KMS-11 (cell line): Measurements from ENCODE around the gene NOX5.
"Not testable (repeated sequence)": the region's sequence is repeated elsewhere in the genome, so short reads cannot be mapped to it uniquely, and the experiment has no call there.

ENCODE experiments used
- H2AFZ ChIP-seq: fragments of 200-600 bp; sonication (generic); 2 replicates; pipeline ENCODE4 v1.6.1; 2016; ENCODE audit warnings: antibody characterized with exemption, mixed run types, low read depth
- H3K27ac ChIP-seq: fragments of 200-600 bp; sonication (generic); 2 replicates; pipeline ENCODE4 v1.6.1; 2016; ENCODE audit warnings: mild to moderate bottlenecking, mixed run types
- H3K27me3 ChIP-seq: fragments of 200-600 bp; sonication (generic); 2 replicates; pipeline ENCODE4 v1.6.1; 2017; ENCODE audit warnings: mild to moderate bottlenecking, low read depth, mixed run types, moderate library complexity; ENCODE audit not compliant: insufficient read depth
- H3K36me3 ChIP-seq: fragments of 200-600 bp; sonication (generic); 2 replicates; pipeline ENCODE4 v1.6.1; 2017; ENCODE audit warnings: mild to moderate bottlenecking, mixed run types; ENCODE audit not compliant: insufficient read depth
- H3K4me1 ChIP-seq: fragments of 200-600 bp; sonication (generic); 2 replicates; pipeline ENCODE4 v1.6.1; 2016; ENCODE audit warnings: mild to moderate bottlenecking, low read depth, mixed run types; ENCODE audit not compliant: poor library complexity, severe bottlenecking
- H3K4me2 ChIP-seq: fragments of 200-600 bp; sonication (generic); 2 replicates; pipeline ENCODE4 v1.7.0; 2016; ENCODE audit warnings: mild to moderate bottlenecking, mixed run types
- H3K4me3 ChIP-seq: fragments of 200-600 bp; sonication (generic); IDR thresholded peaks from 2 replicates; pipeline ENCODE4 v1.6.1; 2017; ENCODE audit warnings: low read depth, low read length, mixed read lengths; ENCODE audit not compliant: insufficient read depth
- H3K79me2 ChIP-seq: fragments of 200-600 bp; sonication (generic); 2 replicates; pipeline ENCODE4 v1.6.1; 2016; ENCODE audit warnings: low read depth, mixed run types; ENCODE audit not compliant: insufficient read depth
- H3K9ac ChIP-seq: fragments of 200-600 bp; sonication (generic); 2 replicates; pipeline ENCODE4 v1.6.1; 2016; ENCODE audit warnings: mild to moderate bottlenecking, mixed run types
- H4K20me1 ChIP-seq: fragments of 200-600 bp; sonication (generic); 2 replicates; pipeline ENCODE4 v1.6.1; 2016; ENCODE audit warnings: mild to moderate bottlenecking, mixed run types; ENCODE audit not compliant: insufficient read depth
- TF ChIP-seq, protein P1 (sequence below): fragments of 200-600 bp; sonication (generic); conservative IDR thresholded peaks from 2 replicates; pipeline ENCODE4 v1.6.1; 2017; ENCODE audit warnings: low read depth, mild to moderate bottlenecking, antibody characterized with exemption, low read length, moderate library complexity, mixed read lengths

Gene NOX5

DNA sequence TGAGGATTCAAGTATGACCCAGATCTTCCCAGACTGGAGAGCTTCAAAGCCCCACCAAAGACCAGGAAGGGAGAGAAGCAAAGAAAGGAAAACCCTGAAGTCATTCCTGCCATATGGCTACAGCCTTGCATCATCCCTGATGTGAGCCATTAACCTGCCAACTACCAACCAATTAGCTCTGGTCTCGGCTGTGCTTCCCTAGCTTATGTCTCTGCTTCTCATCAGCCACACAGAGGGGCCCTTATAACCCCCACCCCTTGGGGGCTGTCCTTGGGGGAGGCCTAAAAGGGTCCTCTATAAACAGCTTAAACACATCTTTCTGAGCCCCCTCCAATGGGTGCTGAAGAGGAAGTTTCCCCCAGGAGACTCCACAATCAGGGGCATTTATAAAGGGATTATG is 52.8 kb downstream of the NOX5 start:
- Histone ChIP-seq H3K9ac (no peak overlapping the region), H2AFZ (no peak overlapping the region), H3K27ac (no peak overlapping the region), H3K79me2 (no peaks in the 10 kb centered on the region), H3K27me3 (no peaks in the 10 kb centered on the region), H3K4me2 (no peak overlapping the region), H3K4me3 (no peak overlapping the region), H3K4me1 (no peaks in the 10 kb centered on the region), H3K36me3 (no peaks in the 10 kb centered on the region), H4K20me1 (no peaks in the 10 kb centered on the region)
- TF ChIP-seq, protein P1, sequence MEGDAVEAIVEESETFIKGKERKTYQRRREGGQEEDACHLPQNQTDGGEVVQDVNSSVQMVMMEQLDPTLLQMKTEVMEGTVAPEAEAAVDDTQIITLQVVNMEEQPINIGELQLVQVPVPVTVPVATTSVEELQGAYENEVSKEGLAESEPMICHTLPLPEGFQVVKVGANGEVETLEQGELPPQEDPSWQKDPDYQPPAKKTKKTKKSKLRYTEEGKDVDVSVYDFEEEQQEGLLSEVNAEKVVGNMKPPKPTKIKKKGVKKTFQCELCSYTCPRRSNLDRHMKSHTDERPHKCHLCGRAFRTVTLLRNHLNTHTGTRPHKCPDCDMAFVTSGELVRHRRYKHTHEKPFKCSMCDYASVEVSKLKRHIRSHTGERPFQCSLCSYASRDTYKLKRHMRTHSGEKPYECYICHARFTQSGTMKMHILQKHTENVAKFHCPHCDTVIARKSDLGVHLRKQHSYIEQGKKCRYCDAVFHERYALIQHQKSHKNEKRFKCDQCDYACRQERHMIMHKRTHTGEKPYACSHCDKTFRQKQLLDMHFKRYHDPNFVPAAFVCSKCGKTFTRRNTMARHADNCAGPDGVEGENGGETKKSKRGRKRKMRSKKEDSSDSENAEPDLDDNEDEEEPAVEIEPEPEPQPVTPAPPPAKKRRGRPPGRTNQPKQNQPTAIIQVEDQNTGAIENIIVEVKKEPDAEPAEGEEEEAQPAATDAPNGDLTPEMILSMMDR = no peak

DNA sequence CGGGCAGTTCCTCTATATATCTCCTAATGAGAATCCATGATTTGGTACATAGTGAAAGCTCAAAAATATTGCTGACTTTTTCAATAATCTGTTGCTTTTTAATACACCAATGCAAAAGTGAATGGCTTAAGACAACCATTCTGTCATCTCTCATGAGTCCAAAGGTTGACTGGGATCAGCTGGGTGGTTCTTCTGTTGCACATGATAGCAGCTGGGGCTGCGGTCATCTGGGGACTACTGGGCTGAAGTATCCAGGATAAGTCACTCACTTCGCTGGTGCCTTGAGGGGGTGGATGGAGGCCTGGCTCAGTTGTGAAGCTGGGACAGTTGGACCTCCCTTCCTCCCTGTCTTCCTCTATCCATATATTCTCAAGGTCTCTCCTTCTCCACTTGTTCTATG is 53.7 kb downstream of the NOX5 start:
- Histone ChIP-seq H3K4me2 (no peak overlapping the region), H3K4me1 (no peaks in the 10 kb centered on the region), H3K79me2 (no peaks in the 10 kb centered on the region), H3K36me3 (no peaks in the 10 kb centered on the region), H2AFZ (no peak overlapping the region), H3K4me3 (no peak overlapping the region), H4K20me1 (no peaks in the 10 kb centered on the region), H3K27ac (no peak overlapping the region), H3K27me3 (no peaks in the 10 kb centered on the region), H3K9ac (no peak overlapping the region)
- TF ChIP-seq, protein P1 = no peak

DNA sequence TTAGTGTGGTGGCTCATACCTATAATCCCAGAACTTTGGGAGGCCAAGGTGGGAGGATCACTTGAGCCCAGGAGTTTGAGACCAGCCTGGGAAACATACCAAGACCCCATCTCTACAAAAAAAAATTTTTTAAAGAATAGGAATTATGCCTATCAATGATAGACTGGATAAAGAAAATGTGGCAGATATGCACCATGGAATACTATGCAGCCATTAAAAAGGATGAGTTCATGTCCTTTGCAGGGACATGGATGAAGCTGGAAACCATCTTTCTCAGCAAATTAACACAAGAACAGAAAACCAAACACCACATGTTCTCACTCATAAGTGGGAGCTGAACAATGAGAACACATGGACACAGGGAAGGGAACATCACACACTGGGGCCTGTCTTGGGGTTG is 54.8 kb downstream of the NOX5 start:
- H3K79me2 ChIP-seq, H3K4me2 ChIP-seq, H4K20me1 ChIP-seq, H3K36me3 ChIP-seq, H3K27ac ChIP-seq, H3K27me3 ChIP-seq, H3K4me1 ChIP-seq, H3K4me3 ChIP-seq, H3K9ac ChIP-seq, H2AFZ ChIP-seq: not testable (repeated sequence)

DNA sequence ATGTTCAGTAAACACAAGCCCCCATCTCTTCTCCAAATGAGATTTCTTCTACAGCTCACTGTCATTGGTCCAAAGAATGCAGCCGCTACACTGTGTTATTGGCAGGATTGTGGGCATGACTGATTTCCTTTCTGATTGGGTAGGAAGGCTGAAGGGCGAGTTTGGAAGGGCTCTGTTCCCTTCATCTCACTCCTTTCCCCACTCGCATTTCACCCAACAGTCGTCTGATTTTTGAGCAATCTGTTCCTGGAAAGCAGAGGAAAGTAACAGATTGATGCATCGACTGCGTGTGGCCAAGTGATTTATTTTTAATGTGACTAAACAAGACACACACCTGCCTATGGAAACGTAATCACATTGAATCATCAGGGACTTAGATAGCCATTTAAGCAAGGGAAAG is 55.5 kb downstream of the NOX5 start:
- Histone ChIP-seq H3K27me3 (no peaks in the 10 kb centered on the region), H3K4me1 (no peaks in the 10 kb centered on the region), H3K9ac (no peak overlapping the region), H3K4me2 (no peak overlapping the region), H4K20me1 (no peaks in the 10 kb centered on the region), H3K36me3 (no peaks in the 10 kb centered on the region), H2AFZ (no peak overlapping the region), H3K79me2 (no peaks in the 10 kb centered on the region), H3K4me3 (no peak overlapping the region), H3K27ac (no peak overlapping the region)
- TF ChIP-seq, protein P1 = no peak

DNA sequence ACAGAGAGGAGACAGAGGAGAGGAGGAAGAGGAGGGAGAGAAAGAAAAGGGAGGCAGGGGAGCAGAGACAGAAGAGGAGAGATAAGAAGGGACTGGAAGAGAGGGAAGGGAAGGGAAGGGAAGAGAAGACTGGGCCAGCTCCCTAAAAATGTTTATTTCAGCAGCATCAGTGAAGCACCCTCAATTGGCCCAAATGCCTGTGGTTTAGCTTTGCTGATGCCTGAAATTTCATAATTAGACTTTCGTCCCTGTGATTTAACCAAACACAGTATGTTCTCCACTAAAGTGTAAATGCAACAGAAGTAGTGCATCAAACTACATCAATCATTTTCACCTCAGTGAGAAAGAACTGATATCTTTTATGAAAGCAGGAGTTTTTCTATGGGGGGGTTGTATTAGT is 55.9 kb downstream of the NOX5 start:
- H3K27me3 ChIP-seq = no peaks in the 10 kb centered on the region
- H3K79me2 ChIP-seq = no peaks in the 10 kb centered on the region
- no peak overlapping the region for H2AFZ ChIP-seq
- no peaks in the 10 kb centered on the region for H4K20me1 ChIP-seq
- no peak overlapping the region for H3K4me3 ChIP-seq
- H3K4me1 ChIP-seq = no peaks in the 10 kb centered on the region
- no peaks in the 10 kb centered on the region for H3K36me3 ChIP-seq
- no peak overlapping the region for H3K27ac ChIP-seq
- no peak overlapping the region for H3K9ac ChIP-seq
- H3K4me2 ChIP-seq = no peak overlapping the region
- TF ChIP-seq, protein P1 = no peak
